Upper lobe of left lung (tissue), 4 donors: Measurements from ENCODE around the gene NT5C3A.
"Not testable (repeated sequence)": the region's sequence is repeated elsewhere in the genome, so short reads cannot be mapped to it uniquely, and the experiment has no call there.

ENCODE experiments used
- POLR2A ChIP-seq, 4 donors: fragments of 450-650 bp; IDR thresholded peaks; one replicate each; pipeline ENCODE4 v1.5.1; 2016 to 2017; ENCODE audit warnings: antibody characterized with exemption in 4 of 4, mild to moderate bottlenecking in 2 of 4
- POLR2AphosphoS5 ChIP-seq, 2 donors: sonication (generic); formaldehyde crosslinking; IDR thresholded peaks; one replicate each; pipeline ENCODE4 v1.5.1; 2017; ENCODE audit warnings: antibody characterized with exemption in 2 of 2

- not testable (repeated sequence) for TF ChIP-seq POLR2AphosphoS5, POLR2A (IDR thresholded peaks at IDR 0.05)
Observed at GRCh38 chr7:33005193-33005592, 57.4 kb downstream of the NT5C3A start.
